HG03108 (cell line): ENCODE results near the gene RAB12.
"Not testable (repeated sequence)": the region's sequence is repeated elsewhere in the genome, so short reads cannot be mapped to it uniquely, and the experiment has no call there.

ENCODE experiments used
- ATAC-seq: cut with Tn5 transposase; IDR thresholded peaks from one replicate; pipeline ENCODE4 v1.9.1; 2021; ENCODE audit warnings: moderate library complexity; ENCODE audit not compliant: unreplicated experiment

RAB12 gene

GRCh38 chr18:8643326-8643878 is 34.2 kb downstream of the RAB12 start:
- no peak for ATAC-seq

- ATAC-seq = not testable (repeated sequence)
Measured at GRCh38 chr18:8647359-8647758, 38.1 kb downstream of the RAB12 start.

- ATAC-seq = not testable (repeated sequence)
Measured at GRCh38 chr18:8651478-8652261, 42.4 kb downstream of the RAB12 start.

- no peak for ATAC-seq
Measured at GRCh38 chr18:8654503-8655451, 45.5 kb downstream of the RAB12 start.

GRCh38 chr18:8656232-8656631 is 47.0 kb downstream of the RAB12 start:
- ATAC-seq = no peak

- ATAC-seq = no peak
Measured at GRCh38 chr18:8657050-8657820, 48.0 kb downstream of the RAB12 start.

GRCh38 chr18:8657873-8658470 is 48.7 kb downstream of the RAB12 start:
- no peak for ATAC-seq

- no peak for ATAC-seq
Measured at GRCh38 chr18:8658858-8659485, 49.7 kb downstream of the RAB12 start.

GRCh38 chr18:8659609-8660242 is 50.5 kb downstream of the RAB12 start:
- no peak for ATAC-seq

GRCh38 chr18:8660316-8660715 is 51.1 kb downstream of the RAB12 start:
- no peak for ATAC-seq

GRCh38 chr18:8661754-8662559 is 52.7 kb downstream of the RAB12 start:
- no peak for ATAC-seq

GRCh38 chr18:8662560-8663255 is 53.5 kb downstream of the RAB12 start:
- no peak for ATAC-seq

GRCh38 chr18:8667846-8668245 is 58.6 kb downstream of the RAB12 start:
- ATAC-seq = no peak

- ATAC-seq = no peak
Measured at GRCh38 chr18:8668381-8668780, 59.1 kb downstream of the RAB12 start.

- no peak for ATAC-seq
Measured at GRCh38 chr18:8669571-8669970, 60.3 kb downstream of the RAB12 start.

- ATAC-seq = no peak
Measured at GRCh38 chr18:8673256-8674209, 64.3 kb downstream of the RAB12 start.

GRCh38 chr18:8675057-8675456 is 65.8 kb downstream of the RAB12 start:
- ATAC-seq = no peak
